Measurements from ENCODE around the gene GARIN5B. TPM values are rescaled to one million over a fixed set of nuclear protein-coding genes. Genes with fewer than 3 reads are reported as not detected.

GARIN5B gene
- total and polyA plus RNA-seq, 2 experiments from 2014 or later, result not detected

- Histone ChIP-seq H2AFZ (no peak overlapping the region), H3K27me3 (replicated peaks; ENCODE audit: insufficient read depth) (no peaks in the 10 kb centered on the region), H3K9ac (no peak overlapping the region), H3K9me3 (ENCODE audit: low read depth) (no peaks in the 10 kb centered on the region), H3K4me2 (ENCODE audit: unreplicated experiment) (no peak overlapping the region), H3K4me3 (no peak overlapping the region), H3K36me3 (ENCODE audit: low read depth) (no peaks in the 10 kb centered on the region), H3K79me2 (ENCODE audit: insufficient read depth) (no peaks in the 10 kb centered on the region), H3F3A (ENCODE audit: insufficient read depth) (no peaks in the 10 kb centered on the region), H3K4me1 (ENCODE audit: insufficient read depth) (no peaks in the 10 kb centered on the region), H3K9me2 (ENCODE audit: insufficient read depth) (no peaks in the 10 kb centered on the region), H3K27ac (no peak overlapping the region), H4K20me1 (ENCODE audit: insufficient read depth) (no peaks in the 10 kb centered on the region)
- TF ChIP-seq EZH2phosphoT487 (IDR thresholded peaks at IDR 0.05; ENCODE audit: insufficient read depth, low read depth), result no peak
- TF ChIP-seq EZH2 (IDR thresholded peaks at IDR 0.05; ENCODE audit: insufficient read depth, poor library complexity, severe bottlenecking), result no peak
- in situ Hi-C loops (cut with MboI), result no loop called here
- WGBS, 2 experiments (ENCODE audit: low coverage in 1 of 2, low lambda C conversion rate in 2 of 2, missing lambda C conversion rate in 2 of 2), result 80 to 82% methylated on average over 38 to 47 of the region's 47 CpGs
- DNase-seq, result no peak
Measured at GRCh38 chr19:55312621-55313512, 50.2 kb downstream of the GARIN5B start.

- H3K79me2 ChIP-seq (ENCODE audit: insufficient read depth), result no peaks in the 10 kb centered on the region
- in situ Hi-C loops (cut with MboI), result no loop called here
- WGBS, 2 experiments (ENCODE audit: low coverage in 1 of 2, low lambda C conversion rate in 2 of 2, missing lambda C conversion rate in 2 of 2), result 79 to 94% methylated on average over 8 to 18 of the region's 18 CpGs
- no peaks in the 10 kb centered on the region for H3K9me2 ChIP-seq (ENCODE audit: insufficient read depth)
- no peaks in the 10 kb centered on the region for H3K27me3 ChIP-seq (replicated peaks; ENCODE audit: insufficient read depth)
- no peaks in the 10 kb centered on the region for H3K9me3 ChIP-seq (ENCODE audit: low read depth)
- H3K4me2 ChIP-seq (ENCODE audit: unreplicated experiment), result no peak overlapping the region
- TF ChIP-seq EZH2phosphoT487 (IDR thresholded peaks at IDR 0.05; ENCODE audit: insufficient read depth, low read depth) (no peak), EZH2 (IDR thresholded peaks at IDR 0.05; ENCODE audit: insufficient read depth, poor library complexity, severe bottlenecking) (no peak)
- H3K4me1 ChIP-seq (ENCODE audit: insufficient read depth), result no peaks in the 10 kb centered on the region
- no peak overlapping the region for H3K4me3 ChIP-seq
- no peak overlapping the region for H3K9ac ChIP-seq
- no peak overlapping the region for H3K27ac ChIP-seq
- no peak overlapping the region for H2AFZ ChIP-seq
- H4K20me1 ChIP-seq (ENCODE audit: insufficient read depth), result no peaks in the 10 kb centered on the region
- no peak for DNase-seq
- no peaks in the 10 kb centered on the region for H3F3A ChIP-seq (ENCODE audit: insufficient read depth)
- no peaks in the 10 kb centered on the region for H3K36me3 ChIP-seq (ENCODE audit: low read depth)
Measured at GRCh38 chr19:55311797-55312196, 51.3 kb downstream of the GARIN5B start.

DNA sequence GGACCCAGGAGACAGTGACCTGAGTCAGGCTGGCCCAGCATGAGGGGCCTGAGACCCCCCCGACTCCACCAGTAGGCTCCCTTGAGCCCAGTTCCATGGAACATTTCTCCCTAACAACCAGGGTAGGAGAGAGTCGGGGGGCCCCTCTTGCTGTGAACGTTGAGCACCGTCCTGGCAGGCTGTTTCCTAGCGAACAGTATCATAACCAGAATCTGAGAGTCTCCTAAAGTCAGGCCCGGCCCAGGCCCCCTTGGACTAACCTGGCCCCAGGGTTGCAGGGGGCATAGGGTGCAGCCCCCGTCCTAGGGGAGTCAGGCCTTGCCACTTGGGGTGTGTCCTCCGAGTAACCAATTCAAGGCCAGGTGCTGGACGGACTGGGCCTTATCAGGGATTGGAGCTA is 51.7 kb downstream of the GARIN5B start:
- H3K27me3 ChIP-seq (replicated peaks; ENCODE audit: insufficient read depth), result no peaks in the 10 kb centered on the region
- H3K4me2 ChIP-seq (ENCODE audit: unreplicated experiment), result no peak overlapping the region
- H3K4me1 ChIP-seq (ENCODE audit: insufficient read depth), result no peaks in the 10 kb centered on the region
- no peaks in the 10 kb centered on the region for H4K20me1 ChIP-seq (ENCODE audit: insufficient read depth)
- no peaks in the 10 kb centered on the region for H3F3A ChIP-seq (ENCODE audit: insufficient read depth)
- no peak overlapping the region for H3K9ac ChIP-seq
- no peaks in the 10 kb centered on the region for H3K9me3 ChIP-seq (ENCODE audit: low read depth)
- no peak overlapping the region for H3K4me3 ChIP-seq
- DNase-seq, result no peak
- TF ChIP-seq EZH2phosphoT487 (IDR thresholded peaks at IDR 0.05; ENCODE audit: insufficient read depth, low read depth), result no peak
- no peak for TF ChIP-seq EZH2 (IDR thresholded peaks at IDR 0.05; ENCODE audit: insufficient read depth, poor library complexity, severe bottlenecking)
- H3K36me3 ChIP-seq (ENCODE audit: low read depth), result no peaks in the 10 kb centered on the region
- WGBS, 2 experiments (ENCODE audit: low coverage in 1 of 2, low lambda C conversion rate in 2 of 2, missing lambda C conversion rate in 2 of 2), result 82 to 88% methylated on average over 9 of the region's 9 CpGs
- in situ Hi-C loops (cut with MboI), result no loop called here
- no peaks in the 10 kb centered on the region for H3K9me2 ChIP-seq (ENCODE audit: insufficient read depth)
- H2AFZ ChIP-seq, result no peak overlapping the region
- no peak overlapping the region for H3K27ac ChIP-seq
- H3K79me2 ChIP-seq (ENCODE audit: insufficient read depth), result no peaks in the 10 kb centered on the region

DNA sequence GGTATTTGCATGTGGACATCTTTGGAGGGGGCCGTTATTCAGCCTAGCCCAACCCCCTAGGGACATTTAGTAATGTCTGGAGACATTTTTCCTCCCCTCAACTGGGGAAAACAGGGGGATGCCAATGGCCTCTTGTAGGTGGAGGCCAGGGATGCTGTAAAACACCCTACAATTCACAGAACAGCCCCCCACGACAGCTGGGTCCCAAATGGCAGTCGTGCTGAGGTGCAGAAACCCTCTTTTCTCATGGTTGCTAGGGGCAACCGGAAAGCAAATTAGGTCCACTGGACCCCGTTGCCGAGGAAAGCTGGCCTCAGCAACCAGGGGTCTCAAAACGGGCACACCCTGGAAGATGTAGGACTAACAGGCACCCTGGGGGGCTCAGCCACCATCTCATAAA is 52.6 kb downstream of the GARIN5B start:
- H3K36me3 ChIP-seq (ENCODE audit: low read depth), result no peaks in the 10 kb centered on the region
- H3K9me2 ChIP-seq (ENCODE audit: insufficient read depth), result no peaks in the 10 kb centered on the region
- H3K4me1 ChIP-seq (ENCODE audit: insufficient read depth), result no peaks in the 10 kb centered on the region
- no peaks in the 10 kb centered on the region for H3K27me3 ChIP-seq (replicated peaks; ENCODE audit: insufficient read depth)
- no peak overlapping the region for H3K9ac ChIP-seq
- no peaks in the 10 kb centered on the region for H3K9me3 ChIP-seq (ENCODE audit: low read depth)
- no peak overlapping the region for H3K27ac ChIP-seq
- no peak overlapping the region for H2AFZ ChIP-seq
- no peak overlapping the region for H3K4me2 ChIP-seq (ENCODE audit: unreplicated experiment)
- no peaks in the 10 kb centered on the region for H4K20me1 ChIP-seq (ENCODE audit: insufficient read depth)
- no peaks in the 10 kb centered on the region for H3K79me2 ChIP-seq (ENCODE audit: insufficient read depth)
- in situ Hi-C loops (cut with MboI), result no loop called here
- TF ChIP-seq EZH2phosphoT487 (IDR thresholded peaks at IDR 0.05; ENCODE audit: insufficient read depth, low read depth) (no peak), EZH2 (IDR thresholded peaks at IDR 0.05; ENCODE audit: insufficient read depth, poor library complexity, severe bottlenecking) (no peak)
- DNase-seq, result no peak
- H3K4me3 ChIP-seq, result no peak overlapping the region
- 50 to 55% methylated on average over 7 of the region's 7 CpGs for WGBS, 2 experiments (ENCODE audit: low coverage in 1 of 2, low lambda C conversion rate in 2 of 2, missing lambda C conversion rate in 2 of 2)
- no peaks in the 10 kb centered on the region for H3F3A ChIP-seq (ENCODE audit: insufficient read depth)
